Muscle of leg (tissue), 11 donors: ENCODE results near the gene NFXL1. TPM values are rescaled to one million over a fixed set of nuclear protein-coding genes. Genes with fewer than 3 reads are reported as not detected.

Experiments used
- DNase-seq: peaks from one replicate; pipeline ENCODE4 v3.0.0; 2013
- H3K27ac ChIP-seq: one replicate; pipeline ENCODE4 v1.5.1; 2013; ENCODE audit warnings: mild to moderate bottlenecking, low read length, control low read depth
- H3K27me3 ChIP-seq: one replicate; pipeline ENCODE4 v1.6.1; 2013; ENCODE audit warnings: low read length; ENCODE audit not compliant: control insufficient read depth, insufficient read depth
- H3K36me3 ChIP-seq: one replicate; pipeline ENCODE4 v1.6.1; 2013; ENCODE audit warnings: low read length; ENCODE audit not compliant: control insufficient read depth, insufficient read depth
- H3K4me1 ChIP-seq: one replicate; pipeline ENCODE4 v1.6.1; 2013; ENCODE audit warnings: low read length; ENCODE audit not compliant: control insufficient read depth, insufficient read depth
- H3K4me3 ChIP-seq: one replicate; pipeline ENCODE4 v1.5.1; 2013; ENCODE audit warnings: low read length, control low read depth
- H3K9me3 ChIP-seq: replicated peaks from 2 replicates; pipeline ENCODE4 v1.6.1; 2013; ENCODE audit warnings: low read depth, low read length; ENCODE audit not compliant: control insufficient read depth
- WGBS: methylation state at CpG from one replicate; pipeline ENCODE4 v1.1.5; 2013; ENCODE audit warnings: missing lambda C conversion rate; ENCODE audit not compliant: insufficient coverage; 5-methylcytosine and 5-hydroxymethylcytosine counted together
- polyA plus RNA-seq, 8 donors: library from polyadenylated mRNA; unstranded; fragments of 120-200 nt; gene quantifications; one replicate each; pipeline versions ENCODE4 v1.2.1 to v1.2.3, GENCODE V29; 2013; ENCODE audit warnings: inconsistent platforms in 1 of 8, low replicate concordance in 1 of 8; ENCODE audit not compliant: insufficient read length in 8 of 8, insufficient read depth in 1 of 8
- total RNA-seq: library from RNA; stranded (reverse); fragments of 120-200 nt; gene quantifications from one replicate; pipeline ENCODE4 v1.2.4, GENCODE V29; 2013

The NFXL1 gene
- total and polyA plus RNA-seq, 9 donors, result 7.3 to 11.5 (median 8.1) TPM

DNA sequence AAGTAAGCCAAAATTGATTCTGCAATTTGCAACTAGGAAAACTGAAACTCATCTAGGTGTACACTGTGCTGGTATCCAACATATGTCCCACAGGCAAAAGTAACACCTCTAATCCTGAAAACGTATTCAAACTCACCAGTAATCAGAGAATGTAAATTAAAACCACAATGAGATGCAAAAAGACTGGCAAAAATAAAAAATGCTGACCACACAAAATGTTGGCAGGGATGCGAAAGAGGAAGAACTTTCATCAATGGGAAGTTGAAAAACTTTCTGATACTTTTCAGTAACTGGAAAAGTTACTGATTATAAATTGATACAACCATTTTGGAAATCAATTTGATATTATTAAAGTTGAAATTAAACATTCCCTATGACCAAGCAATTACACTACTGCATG, 56.4 kb downstream of the NFXL1 start:
- DNase-seq, result no peak
- no CpG with 5 or more reads among the region's 2 CpGs for WGBS
- no peaks in the 10 kb centered on the region for H3K27me3 ChIP-seq
- no peak overlapping the region for H3K27ac ChIP-seq
- peaks cover 2% of the 10 kb centered on the region for H3K36me3 ChIP-seq
- no peak overlapping the region for H3K4me3 ChIP-seq
- no peaks in the 10 kb centered on the region for H3K4me1 ChIP-seq
- no peaks in the 10 kb centered on the region for H3K9me3 ChIP-seq

DNA sequence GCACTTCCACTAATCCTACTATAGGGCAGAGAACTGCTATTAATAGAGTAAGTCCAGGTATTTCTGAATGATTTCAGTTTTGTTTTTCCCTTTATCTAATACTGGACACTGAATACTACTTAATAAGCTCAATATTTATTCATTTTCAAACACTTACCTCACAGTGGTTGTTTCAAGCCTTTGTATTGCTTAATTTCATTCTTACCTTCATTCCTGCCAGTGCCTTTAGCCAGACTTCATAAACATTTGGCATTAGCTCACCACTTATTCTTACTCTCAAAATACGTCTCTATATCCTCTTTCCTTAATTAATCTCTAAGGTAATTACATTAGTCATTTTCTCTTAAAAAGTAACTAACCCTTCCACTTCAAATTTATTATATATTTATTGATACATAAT, 57.7 kb downstream of the NFXL1 start:
- WGBS, result no CpG with 5 or more reads among the region's 1 CpG
- Histone ChIP-seq H3K36me3 (peaks cover 2% of the 10 kb centered on the region), H3K27me3 (no peaks in the 10 kb centered on the region), H3K4me1 (no peaks in the 10 kb centered on the region), H3K4me3 (no peak overlapping the region), H3K9me3 (no peaks in the 10 kb centered on the region), H3K27ac (no peak overlapping the region)
- no peak for DNase-seq

DNA sequence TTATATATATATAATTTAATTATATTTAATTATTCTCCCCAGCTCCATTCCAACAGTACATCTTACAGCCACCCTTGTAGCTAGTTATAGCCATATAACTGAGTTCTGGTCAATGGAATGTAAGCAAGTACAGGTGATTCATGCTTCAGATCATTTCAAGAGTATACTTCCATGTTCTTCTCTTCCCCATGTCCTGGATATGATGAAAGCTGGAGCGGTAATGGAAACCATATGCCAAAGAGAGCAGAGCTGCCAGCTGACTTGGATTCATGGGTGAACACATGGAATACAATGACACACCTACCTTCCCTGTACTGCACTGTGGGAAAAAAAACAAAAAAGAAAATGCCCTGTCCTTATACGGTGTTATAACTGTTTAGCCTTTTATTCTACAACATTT, 59.0 kb downstream of the NFXL1 start:
- Histone ChIP-seq H3K4me3 (no peak overlapping the region), H3K4me1 (no peaks in the 10 kb centered on the region), H3K27me3 (no peaks in the 10 kb centered on the region), H3K27ac (no peak overlapping the region), H3K9me3 (no peaks in the 10 kb centered on the region), H3K36me3 (peaks cover 2% of the 10 kb centered on the region)
- no peak for DNase-seq
- no CpG with 5 or more reads among the region's 2 CpGs for WGBS

GRCh38 chr4:47852136-47852535, 62.2 kb downstream of the NFXL1 start:
- WGBS, result no CpG with 5 or more reads among the region's 1 CpG
- Histone ChIP-seq H3K27ac (no peak overlapping the region), H3K4me3 (no peak overlapping the region), H3K27me3 (no peaks in the 10 kb centered on the region), H3K9me3 (no peaks in the 10 kb centered on the region), H3K36me3 (peaks cover 2% of the 10 kb centered on the region), H3K4me1 (no peaks in the 10 kb centered on the region)
- peak; percentile 32 for DNase-seq

- H3K27me3 ChIP-seq, result no peaks in the 10 kb centered on the region
- no peak overlapping the region for H3K4me3 ChIP-seq
- peaks cover 5% of the 10 kb centered on the region for H3K36me3 ChIP-seq
- H3K9me3 ChIP-seq, result no peaks in the 10 kb centered on the region
- WGBS, result no CpG with 5 or more reads among the region's 1 CpG
- DNase-seq, result no peak
- H3K4me1 ChIP-seq, result no peaks in the 10 kb centered on the region
- H3K27ac ChIP-seq, result no peak overlapping the region
Observed at GRCh38 chr4:47849466-47849865, 64.9 kb downstream of the NFXL1 start.

- H3K36me3 ChIP-seq, result peaks cover 2% of the 10 kb centered on the region
- no peak for DNase-seq
- H3K9me3 ChIP-seq, result no peaks in the 10 kb centered on the region
- WGBS, result no CpG with 5 or more reads among the region's 2 CpGs
- no peaks in the 10 kb centered on the region for H3K27me3 ChIP-seq
- no peaks in the 10 kb centered on the region for H3K4me1 ChIP-seq
- H3K4me3 ChIP-seq, result no peak overlapping the region
- no peak overlapping the region for H3K27ac ChIP-seq
Observed at GRCh38 chr4:47848041-47848440, 66.3 kb downstream of the NFXL1 start.

DNA sequence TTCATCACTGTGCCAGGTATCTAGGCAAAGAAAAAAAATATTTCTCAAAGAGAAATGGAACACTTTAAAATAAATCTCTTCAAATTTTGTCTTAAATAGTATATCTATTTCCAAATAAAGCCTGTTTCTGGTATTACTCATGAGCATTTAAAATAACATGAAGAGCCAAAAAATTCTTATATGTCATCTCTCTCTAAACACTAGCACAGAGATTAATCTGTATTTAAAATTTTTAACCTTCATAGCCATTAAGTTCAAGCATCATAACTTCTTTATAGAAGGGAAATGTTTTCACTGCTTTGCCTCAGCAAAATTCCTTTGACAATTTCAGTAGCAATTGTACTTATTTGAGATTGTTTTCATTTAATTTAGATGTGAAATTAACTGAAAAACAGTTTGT, 71.4 kb downstream of the NFXL1 start:
- DNase-seq, result no peak
- Histone ChIP-seq H3K27me3 (peaks cover under 1% of the 10 kb centered on the region), H3K36me3 (peaks cover 5% of the 10 kb centered on the region), H3K4me3 (no peak overlapping the region), H3K4me1 (peaks cover 2% of the 10 kb centered on the region), H3K9me3 (no peaks in the 10 kb centered on the region), H3K27ac (no peak overlapping the region)

- no peaks in the 10 kb centered on the region for H3K9me3 ChIP-seq
- H3K27ac ChIP-seq, result no peak overlapping the region
- H3K4me3 ChIP-seq, result no peak overlapping the region
- H3K27me3 ChIP-seq, result peaks cover 21% of the 10 kb centered on the region
- WGBS, result no CpG with 5 or more reads among the region's 1 CpG
- DNase-seq, result no peak
- H3K36me3 ChIP-seq, result peaks cover 5% of the 10 kb centered on the region
- peaks cover 24% of the 10 kb centered on the region for H3K4me1 ChIP-seq
Observed at GRCh38 chr4:47840291-47840690, 74.1 kb downstream of the NFXL1 start.

DNA sequence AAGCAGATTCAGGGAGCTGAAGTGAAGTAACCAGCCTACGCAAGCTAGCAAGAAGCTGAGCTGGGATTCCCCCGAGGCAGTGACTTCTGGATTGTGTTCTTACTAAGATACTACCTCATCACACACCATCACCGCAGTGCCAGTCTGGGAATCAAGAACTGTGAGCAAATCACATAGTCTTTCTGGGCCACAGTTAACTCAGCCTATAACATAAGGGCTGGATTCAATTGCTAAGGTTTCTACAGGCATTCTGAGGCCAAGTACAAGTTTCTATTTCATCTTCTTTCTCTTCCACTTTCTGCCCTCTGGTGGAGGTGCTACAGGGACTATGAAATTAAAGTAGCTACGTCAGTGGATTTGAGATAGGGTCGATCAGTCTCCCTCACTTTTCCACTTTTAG, 75.1 kb downstream of the NFXL1 start:
- peaks cover 21% of the 10 kb centered on the region for H3K27me3 ChIP-seq
- no peak overlapping the region for H3K4me3 ChIP-seq
- WGBS, result 100% methylated on average over 1 of the region's 5 CpGs
- H3K4me1 ChIP-seq, result peaks cover 26% of the 10 kb centered on the region
- peaks cover 3% of the 10 kb centered on the region for H3K36me3 ChIP-seq
- H3K9me3 ChIP-seq, result no peaks in the 10 kb centered on the region
- no peak overlapping the region for H3K27ac ChIP-seq
- DNase-seq, result peak; percentile 64

DNA sequence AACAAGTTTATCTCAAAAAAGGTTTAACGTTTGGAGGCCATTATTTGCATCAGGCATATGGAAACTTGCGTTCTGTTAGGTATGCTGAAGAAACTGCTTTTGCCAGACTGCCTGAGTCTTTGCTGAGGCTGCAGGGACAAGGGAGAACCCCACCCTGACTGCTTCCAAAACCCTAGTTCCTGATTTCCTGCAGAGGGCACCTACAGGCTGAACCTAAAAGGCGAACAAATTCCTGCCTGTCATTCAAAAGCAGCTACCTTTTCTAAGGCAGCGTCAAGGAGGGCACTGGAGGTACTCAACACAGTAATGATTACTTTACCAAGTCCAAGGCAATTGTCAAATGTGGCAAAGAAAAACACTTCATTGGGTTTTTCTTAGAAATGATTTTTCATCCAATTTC, 75.9 kb downstream of the NFXL1 start:
- H3K36me3 ChIP-seq, result peaks cover 3% of the 10 kb centered on the region
- H3K9me3 ChIP-seq, result no peaks in the 10 kb centered on the region
- peaks cover 26% of the 10 kb centered on the region for H3K4me1 ChIP-seq
- peaks cover 21% of the 10 kb centered on the region for H3K27me3 ChIP-seq
- 30% methylated on average over 3 of the region's 4 CpGs for whole genome bisulfite sequencing
- DNase-seq, result no peak
- no peak overlapping the region for H3K27ac ChIP-seq
- H3K4me3 ChIP-seq, result no peak overlapping the region

DNA sequence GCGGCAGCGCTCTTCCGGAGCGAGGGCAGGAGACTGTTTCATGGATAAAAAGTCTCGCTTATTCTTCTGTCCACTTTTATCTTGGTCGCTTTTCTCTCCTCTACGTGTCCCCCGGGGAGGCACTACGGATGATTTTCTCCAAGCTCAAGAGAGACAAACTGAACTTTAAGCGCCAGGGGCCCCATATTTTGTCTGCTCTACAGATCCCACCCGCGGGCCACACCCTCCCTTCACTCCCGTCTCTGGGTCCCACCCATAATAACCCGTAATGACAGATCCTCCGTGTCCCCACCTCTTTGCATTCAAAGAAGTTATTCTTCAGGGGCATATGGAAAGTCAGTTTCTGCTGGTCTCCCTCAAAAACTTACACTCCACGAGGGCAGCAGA, 76.5 kb downstream of the NFXL1 start, which contains the start of gene CORIN:
Gene CORIN, minus strand, starts transcription at position 160 of the 387 bp plus-strand sequence. Its CDS starts 118 bp downstream, at position 42.
- H3K4me3 ChIP-seq, result peak within 1 kb of the TSS; percentile 56
- peaks cover 3% of the 10 kb centered on the region for H3K36me3 ChIP-seq
- WGBS, result 2% methylated on average over 8 of the region's 16 CpGs
- H3K27me3 ChIP-seq, result peaks cover 21% of the 10 kb centered on the region
- peaks cover 26% of the 10 kb centered on the region for H3K4me1 ChIP-seq
- H3K9me3 ChIP-seq, result peaks cover 2% of the 10 kb centered on the region
- DNase-seq, result peak; percentile 16
- no peak within 1 kb of the TSS for H3K27ac ChIP-seq
